ENCODE data around the gene INSYN1.

- no peak for TF ChIP-seq CTCF (IDR thresholded peaks at IDR 0.05; ENCODE audit: low read depth, low read length, poor library complexity, severe bottlenecking)
- no peak for TF ChIP-seq EZH2phosphoT487 (IDR thresholded peaks at IDR 0.05; ENCODE audit: borderline replicate concordance, low read length)
Measured at GRCh38 chr15:73794443-73795133, 41.4 kb upstream of the INSYN1 start.
